Central memory CD4-positive, alpha-beta T cell (primary cell): ENCODE data around the gene SGMS1.
A peak's percentile ranks its signal among the peaks of the same experiment; 100 is the strongest.
"Not testable (repeated sequence)": the region's sequence is repeated elsewhere in the genome, so short reads cannot be mapped to it uniquely, and the experiment has no call there.

ENCODE experiments used
- DNase-seq: peaks from one replicate; pipeline ENCODE4 v3.0.0; 2022
- total RNA-seq, 3 experiments: gene quantifications; one replicate each; lab custom pipeline; 2026; lab: John Stamatoyannopoulos, UW

SGMS1 gene
- 30.4 to 55.0 (median 51.5) reads per million in 3 experiments for total RNA-seq

DNA sequence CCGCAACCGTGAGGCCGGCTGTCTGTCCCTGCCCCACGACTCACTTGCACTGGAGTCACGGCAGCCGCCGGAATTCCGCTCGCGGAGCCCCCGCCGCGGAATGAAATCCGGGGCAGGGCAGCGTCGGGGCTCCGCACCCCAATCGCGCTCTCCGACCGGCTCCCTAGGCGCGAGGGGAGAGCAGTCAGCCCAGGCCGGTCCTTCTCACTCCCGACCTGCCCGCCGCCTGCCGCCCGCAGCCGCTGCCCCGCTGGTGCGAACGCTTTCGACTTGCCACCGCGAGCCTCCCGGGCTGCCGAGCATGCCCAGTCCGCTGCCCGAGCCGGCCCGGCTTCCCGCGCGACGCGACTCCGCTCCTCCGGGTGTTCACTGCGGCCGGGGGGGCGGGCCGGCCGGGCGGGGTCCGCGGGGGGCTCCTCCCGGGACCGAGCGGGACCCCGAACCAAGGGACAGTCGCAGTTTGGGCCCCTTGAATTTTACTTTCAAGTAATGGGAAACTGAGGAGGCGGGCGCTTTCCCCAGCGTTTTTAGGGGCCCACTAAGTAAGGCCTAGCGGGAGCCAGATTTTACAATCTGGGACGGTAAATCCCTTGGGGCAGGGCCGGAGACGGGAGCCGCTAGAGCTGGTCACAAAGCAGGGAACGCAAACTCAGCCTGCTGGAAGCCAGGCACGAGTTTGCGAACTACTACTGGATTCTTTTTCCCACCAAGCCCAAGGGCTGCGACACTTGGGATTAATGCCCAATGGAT is at the start of gene SGMS1:
SGMS1 (minus strand) TSS at position 294 of the 750 bp plus-strand sequence. CDS start 279,842 bp downstream, outside the sequence.
- peak; percentile 78 for DNase-seq

DNA sequence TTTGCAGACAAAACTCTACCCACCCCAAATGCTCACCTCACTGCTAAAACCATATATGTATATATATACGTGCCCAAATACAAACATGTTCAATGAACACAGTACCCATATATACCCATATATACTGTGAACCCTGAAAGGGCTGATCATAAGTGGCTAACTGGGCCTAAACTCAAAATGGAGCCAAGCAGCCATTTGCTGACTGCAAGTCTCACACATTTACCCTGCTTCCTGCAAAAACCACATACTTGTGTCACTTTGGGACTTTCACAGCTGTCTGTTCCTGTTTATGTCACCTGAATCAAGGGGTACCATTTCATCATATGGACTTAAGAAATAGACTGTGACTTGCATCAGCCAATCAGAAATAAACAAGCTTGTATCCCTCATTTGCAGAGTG is 48.4 kb upstream of the SGMS1 start:
- DNase-seq, result peak; percentile 45

DNA sequence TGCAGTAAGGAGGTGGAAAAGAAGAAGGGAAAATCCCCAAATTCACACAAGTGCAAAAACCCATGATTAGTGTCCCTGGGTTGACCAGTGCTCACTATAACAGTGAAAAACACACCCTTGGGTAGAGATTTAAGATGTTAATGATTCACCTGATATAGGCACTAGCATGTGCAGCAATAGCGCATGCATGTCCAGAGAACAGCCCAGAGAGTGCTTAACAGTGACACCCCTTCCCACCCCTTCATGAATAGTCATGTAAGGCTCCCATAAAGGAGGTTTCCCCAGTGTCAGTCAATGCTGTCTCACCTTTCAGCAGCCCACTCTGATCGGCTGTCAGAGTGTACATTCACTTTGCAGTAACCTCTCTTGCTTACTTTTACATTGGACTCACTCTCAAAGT is 47.9 kb upstream of the SGMS1 start:
- DNase-seq, result not testable (repeated sequence)

DNA sequence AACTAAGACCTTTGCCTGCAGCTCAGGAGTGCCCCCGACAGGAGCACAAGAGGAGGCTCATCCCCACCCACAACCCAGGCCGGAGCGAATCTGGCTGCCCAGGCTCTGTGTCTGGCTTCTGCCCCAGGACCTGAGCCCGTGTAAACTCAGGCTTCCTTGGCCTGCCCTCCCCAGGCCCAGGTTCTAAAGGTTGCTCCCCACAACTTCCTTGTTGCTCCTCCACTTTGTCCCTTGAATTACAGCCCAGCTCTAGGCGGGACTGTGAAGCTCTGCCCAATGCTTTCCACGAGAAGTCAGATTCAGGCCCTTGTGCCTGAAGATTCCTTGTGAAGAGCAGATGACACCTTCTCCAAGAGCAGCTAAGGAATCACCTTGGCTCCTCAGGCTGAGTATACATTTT is 46.2 kb upstream of the SGMS1 start:
- not testable (repeated sequence) for DNase-seq

DNA sequence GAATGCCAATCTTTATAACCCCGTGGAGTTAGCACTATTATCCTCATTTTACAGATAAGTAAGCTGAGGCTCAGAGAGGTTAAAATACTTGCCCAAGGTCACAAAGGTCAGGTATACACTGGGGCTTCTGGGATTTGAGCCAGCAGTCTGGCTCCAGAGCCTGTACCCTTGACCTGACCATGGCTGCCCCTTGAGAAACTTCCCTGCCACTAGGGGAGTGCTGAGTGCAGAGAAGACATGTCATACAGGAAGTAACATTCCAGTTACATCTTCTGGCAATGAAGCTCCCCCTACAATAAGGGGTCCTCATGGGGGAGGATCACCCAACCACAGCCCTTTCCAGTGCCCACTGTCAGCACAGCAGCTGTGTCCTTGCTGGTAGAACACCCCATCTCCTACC is 43.6 kb upstream of the SGMS1 start:
- DNase-seq, result not testable (repeated sequence)

DNA sequence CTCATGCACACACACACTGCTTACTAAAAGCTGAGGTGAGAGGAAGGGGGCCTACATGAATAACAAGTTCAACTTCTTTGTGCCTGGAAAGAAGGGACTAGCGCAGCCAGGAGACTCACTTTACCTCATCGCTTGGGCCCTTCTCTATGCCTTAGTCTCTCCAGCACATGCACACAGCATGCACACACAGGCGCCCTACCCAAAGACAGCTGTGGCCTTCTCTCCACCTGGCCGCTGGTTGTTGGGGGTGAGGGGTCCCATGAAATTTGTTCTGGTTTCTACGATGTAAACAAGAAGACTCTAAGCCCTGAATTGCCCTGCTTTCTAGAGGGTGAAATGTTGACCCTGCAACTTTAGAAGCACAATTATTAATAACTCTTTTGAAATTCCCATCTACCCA is 38.7 kb upstream of the SGMS1 start:
- not testable (repeated sequence) for DNase-seq

DNA sequence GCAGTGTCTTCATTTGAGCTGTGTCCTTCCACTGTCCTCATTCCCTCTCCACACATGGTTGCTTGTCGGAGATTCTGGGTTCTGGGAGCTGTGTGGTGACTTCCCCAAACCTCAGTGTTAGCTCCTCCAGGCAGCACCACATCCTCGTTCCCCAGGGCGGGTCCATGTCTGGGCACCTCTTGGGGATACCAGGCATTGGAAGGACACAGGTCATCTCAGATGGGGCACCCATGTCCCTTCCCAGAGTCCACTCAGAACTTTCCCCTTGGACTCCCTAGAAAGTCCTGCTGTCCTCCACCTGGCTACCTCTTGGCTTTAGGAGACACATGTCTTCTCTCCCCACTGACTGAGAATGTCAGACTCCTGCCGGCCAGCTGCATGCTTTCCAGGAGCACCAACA is 37.8 kb upstream of the SGMS1 start:
- DNase-seq, result not testable (repeated sequence)

DNA sequence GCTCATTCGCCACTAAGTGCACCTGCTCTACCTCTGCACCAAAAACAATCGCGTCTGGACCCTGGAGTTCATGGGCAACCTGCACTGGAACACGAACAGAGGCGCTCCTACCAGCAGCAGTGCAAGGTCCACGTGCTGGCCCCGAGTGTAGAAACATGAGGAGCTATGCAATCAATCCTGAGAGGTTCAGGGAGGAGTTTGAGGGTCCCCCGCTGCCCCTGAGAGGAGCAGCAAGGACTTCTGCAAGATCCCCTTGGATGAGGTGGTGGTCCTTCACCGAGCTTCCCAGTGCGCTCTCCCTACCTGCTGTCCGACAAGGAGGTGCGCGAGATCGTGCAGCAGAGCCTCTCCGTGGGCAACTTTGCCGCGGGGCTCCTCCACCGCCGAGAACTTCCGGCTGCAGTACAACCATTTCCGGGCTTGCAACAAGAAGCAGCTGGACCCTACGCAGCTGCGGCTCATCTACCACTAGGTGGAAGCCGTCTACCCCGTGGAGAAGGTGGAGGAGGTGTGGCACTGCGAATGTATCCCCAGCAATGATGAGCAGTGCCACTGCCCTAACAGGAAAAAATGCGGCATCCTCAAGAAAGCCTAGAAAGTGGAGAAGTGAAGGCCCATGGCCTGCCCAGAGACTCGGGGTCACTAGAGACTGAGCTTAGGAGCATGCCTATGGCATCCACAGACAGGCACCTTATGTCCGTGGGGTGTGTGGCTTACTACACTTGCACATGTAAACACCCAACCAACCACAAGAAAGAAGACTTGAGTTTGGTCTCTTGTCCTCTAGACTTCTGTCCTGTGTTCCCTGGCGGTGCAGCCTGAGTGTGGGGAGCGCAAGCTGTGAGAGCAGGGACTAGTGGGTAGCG is 36.3 kb upstream of the SGMS1 start:
- peak; percentile 51 for DNase-seq

DNA sequence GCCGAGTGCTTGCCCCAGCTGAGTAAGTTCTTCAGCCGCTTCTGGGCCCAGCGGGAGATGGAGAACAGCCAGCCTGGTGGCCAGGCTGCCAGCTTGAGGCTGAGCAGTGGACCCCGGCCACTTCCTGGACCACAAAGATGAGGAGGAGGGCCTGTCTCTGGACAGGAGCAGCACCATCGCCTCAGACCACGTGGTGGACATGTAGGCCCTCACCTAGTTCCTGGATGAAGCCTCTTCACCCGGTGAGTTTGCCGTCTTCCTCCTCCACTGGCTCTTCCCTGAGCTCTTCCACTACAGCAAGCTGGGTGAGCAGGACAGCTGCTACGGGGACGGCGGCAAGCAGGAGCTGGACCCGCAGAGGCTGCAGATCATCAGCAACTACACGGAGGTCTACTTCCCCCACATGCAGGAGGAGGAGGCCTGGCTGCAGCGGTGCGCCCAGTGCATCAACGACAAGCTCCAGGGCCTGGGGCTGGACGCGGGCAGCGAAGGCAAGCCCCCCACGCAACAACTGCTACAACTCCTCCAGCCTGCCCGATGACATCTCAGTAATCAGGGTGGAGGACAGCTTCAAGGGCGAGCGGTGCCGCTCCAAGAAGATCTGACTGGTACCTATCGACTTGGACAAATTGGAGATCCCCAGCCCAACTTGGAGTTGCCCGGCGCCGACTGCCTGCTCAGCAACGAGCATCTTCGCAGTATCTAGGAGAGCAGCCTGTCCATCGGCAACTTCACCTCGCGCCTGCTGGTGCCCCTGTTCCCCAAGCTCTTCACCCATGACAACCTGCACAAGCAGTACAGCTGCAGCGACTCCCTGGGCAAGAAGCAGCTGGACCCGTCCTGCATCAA is 35.5 kb upstream of the SGMS1 start:
- not testable (repeated sequence) for DNase-seq

DNA sequence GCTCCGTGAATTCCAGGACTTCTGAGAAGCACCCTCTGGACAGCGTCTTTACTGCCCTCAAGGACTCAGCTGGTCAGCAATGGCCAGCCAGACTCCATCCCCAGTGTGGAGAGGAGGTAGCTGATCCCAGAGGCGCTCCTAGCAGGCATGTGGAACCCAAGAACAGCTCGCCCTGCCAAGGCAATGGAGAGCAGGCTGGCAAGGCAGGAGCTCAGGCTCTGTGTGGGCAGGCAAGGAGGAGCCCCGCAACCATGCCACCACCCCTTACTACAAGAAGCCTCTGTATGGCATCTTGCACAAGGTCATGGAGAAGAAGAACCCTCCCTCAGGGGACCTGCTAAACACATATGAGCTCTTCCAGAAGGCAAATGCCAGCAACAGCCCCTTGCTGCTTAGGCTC is 34.4 kb upstream of the SGMS1 start:
- no peak for DNase-seq

DNA sequence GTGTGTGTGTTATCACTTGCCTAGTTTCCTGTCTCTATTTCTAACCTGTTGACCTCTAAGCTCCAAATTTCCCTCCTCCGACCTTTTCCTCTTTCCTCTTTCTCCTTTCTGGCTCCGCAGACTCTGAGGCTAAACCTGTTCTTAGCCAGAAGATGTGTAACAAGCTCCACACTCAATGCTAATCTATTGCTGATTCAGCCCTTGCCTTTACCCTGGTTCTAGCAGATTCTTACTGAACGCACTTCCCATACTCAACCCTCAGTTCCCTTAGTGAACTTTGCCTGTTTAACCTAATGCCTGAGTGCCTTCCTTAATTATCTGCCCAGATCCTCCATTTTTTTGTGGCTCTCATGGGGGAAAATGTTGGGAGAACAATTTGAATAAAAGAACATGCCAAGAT is 30.0 kb upstream of the SGMS1 start:
- no peak for DNase-seq

DNA sequence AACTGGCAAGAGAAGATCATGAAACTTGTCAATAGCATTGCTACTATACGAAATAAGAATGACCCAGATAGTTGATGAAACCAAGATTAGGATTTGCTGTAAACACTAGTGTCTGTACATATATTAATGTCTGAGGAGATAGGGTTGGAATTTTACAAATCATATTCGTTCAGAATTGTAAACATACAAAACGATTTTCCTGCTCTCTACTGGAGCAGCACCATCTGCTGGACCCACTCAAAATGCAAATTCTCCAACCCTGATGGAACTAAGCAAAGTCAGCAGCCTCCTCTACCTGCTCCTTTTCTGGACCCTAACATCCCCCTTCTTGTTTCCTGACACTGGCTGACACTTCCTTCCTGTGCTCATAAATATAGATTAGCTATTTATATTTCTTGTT is 29.4 kb upstream of the SGMS1 start:
- DNase-seq, result peak; percentile 15

DNA sequence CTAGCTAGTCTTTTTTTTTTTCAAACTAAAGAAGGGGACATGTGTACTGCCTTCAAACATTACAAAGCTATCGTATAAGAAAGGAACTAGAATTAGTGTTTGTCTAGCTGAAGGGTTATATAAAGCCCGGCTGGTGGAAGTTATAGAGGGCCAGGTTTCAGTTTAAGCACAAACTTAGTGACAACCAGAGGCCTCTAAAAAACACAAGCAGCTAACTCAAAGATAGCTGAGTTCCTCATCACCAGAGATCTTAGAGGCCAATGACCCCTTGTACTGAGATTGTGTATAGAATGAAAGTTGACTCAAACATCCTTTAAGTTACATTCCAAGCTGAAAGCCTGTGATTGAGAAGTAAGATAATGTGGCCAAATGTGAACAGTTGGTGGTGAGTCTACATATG is 28.1 kb upstream of the SGMS1 start:
- DNase-seq, result no peak

DNA sequence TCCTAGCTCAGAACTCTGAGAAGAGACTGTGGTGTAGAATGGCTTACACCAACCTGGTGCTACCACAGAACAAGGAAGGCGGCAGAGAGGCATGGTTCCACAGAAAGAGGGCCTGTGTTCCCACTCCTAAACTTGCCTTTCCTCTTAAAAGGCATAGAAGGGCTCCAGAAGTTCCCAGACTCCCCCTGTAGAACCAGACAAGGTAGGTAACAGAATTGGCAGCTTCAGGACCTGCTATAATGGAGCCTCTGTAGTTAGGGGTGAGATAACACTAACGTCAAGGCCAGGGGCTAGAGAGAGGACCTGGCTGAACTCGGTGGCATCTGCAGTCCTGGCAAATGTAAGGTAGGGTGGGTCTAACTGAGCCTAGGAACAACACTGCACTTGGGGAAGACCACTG is 26.7 kb upstream of the SGMS1 start:
- DNase-seq, result no peak

DNA sequence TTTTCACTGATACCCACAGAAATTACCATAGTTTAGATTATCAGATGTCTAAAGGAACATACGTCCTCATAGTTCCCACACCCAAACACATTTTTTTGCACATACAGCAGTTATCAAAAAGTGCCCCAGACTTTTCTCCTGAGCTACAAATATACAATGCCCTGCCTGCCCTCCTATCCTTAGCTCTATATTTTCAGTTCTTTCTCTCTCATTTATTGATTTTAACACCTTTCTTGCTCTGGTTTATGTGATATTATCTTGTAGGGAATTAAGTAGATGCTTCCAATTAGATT is 25.1 kb upstream of the SGMS1 start:
- DNase-seq, result no peak

DNA sequence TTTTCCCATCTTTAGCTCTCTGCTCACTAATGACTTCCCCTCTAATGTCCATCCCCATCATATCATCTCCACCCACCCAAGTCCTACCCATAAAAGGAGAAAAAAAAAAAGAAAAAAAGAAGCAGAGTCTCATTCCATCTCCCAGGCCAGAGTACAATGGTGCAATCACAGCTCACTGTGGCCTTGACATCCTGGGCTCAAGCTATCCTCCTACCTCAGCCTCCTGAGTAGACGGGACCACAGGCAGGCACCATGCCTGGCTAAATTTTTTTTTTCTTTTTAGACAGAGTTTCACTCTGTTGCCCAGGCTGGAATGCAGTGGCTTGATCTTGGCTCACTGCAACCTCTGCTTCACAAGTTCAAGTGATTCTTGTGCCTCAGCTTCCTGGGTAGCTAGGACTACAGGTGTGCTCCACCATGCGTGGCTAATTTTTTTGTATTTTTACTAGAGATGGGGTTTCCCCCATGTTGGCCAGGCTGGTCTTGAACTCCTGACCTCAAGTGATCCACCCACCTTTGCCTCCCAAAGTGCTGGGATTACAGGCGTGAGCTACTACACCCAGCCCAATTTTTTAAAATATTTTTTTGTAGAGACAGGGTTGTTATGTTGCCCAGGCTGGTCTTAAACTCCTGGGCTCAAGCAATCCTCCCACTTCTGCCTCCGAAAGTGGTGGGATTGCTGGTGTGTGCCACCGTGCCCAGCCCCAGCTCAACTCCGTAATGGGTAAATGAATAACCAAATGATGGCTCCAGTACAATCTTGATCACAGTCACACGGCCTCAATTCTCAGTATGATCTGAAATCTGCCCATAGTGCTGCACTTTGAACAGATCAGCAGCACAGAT is 24.6 kb upstream of the SGMS1 start:
- no peak for DNase-seq

DNA sequence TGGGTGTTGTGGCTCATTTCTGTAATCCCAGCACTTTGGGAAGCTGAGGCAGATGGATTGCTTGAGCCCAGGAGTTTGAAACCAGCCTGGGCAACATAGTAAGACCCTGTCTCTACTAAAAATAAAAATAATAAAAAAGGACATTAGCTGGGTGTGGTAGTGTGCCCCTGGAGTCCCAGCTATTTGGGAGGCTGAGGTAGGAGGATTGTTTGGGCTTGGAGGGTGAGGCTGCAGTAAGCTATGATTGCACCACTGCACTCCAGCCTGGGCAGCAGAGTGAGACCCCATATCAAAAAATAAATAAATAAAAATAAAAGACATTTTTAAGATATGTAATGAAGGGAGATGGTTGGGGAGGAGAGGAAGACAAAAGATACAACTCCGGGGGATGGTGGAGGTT is 23.6 kb upstream of the SGMS1 start:
- DNase-seq, result not testable (repeated sequence)

DNA sequence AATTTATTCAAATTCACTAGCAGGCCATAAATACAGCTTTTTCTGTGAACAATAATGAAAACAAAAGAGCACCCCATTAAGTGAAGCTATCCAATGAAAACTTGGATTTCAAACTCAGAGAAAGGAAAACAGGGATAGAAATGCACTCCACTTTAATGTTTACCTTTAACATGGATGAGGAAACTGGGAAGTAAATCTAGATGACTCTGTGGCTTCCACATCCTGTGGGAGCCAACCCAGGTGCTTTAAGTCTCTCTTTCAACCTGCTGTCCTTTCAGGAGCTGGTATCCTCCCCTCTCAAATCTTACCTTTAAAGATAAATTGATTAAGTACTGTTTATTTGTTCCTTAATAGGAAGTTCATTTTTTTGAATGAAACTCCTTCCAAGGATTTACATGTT is 21.5 kb upstream of the SGMS1 start:
- no peak for DNase-seq

DNA sequence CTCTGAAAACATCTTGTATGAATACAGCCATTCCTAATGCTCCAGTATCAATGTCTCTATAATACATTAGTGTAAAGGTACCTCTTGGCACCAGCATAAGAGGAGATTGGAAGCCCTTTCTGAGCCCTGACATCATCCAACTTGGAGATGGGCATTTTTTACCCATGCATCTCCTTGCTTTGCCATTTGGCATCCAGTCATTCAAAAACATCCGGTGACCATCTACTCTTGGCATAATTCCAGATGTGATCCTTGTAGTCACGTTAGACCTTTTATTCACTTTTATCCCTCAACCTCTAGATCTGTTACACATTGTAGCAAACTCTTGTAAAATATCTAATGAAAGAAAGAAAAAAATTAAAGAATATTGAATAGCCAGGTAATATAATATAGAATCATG is 17.9 kb upstream of the SGMS1 start:
- no peak for DNase-seq

DNA sequence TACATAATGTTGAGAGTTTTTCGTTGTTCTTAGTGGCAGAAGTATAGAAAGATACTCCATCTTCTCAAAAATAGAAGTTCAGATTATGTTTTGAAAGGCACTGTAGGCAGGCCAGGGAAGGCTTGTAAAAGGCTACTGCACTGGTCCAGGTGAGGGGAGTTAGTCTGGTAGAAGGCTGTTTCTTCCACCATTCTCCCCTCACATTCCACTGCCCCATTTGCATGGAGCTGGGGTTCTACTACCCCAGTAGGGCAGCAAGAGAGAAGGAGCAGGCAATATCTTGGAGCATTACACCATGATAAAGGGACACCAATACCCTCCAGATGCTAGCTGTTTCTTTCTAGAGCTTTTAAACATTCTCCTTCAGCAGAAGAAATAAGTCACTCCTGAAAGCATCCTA is 16.5 kb upstream of the SGMS1 start:
- DNase-seq, result no peak

DNA sequence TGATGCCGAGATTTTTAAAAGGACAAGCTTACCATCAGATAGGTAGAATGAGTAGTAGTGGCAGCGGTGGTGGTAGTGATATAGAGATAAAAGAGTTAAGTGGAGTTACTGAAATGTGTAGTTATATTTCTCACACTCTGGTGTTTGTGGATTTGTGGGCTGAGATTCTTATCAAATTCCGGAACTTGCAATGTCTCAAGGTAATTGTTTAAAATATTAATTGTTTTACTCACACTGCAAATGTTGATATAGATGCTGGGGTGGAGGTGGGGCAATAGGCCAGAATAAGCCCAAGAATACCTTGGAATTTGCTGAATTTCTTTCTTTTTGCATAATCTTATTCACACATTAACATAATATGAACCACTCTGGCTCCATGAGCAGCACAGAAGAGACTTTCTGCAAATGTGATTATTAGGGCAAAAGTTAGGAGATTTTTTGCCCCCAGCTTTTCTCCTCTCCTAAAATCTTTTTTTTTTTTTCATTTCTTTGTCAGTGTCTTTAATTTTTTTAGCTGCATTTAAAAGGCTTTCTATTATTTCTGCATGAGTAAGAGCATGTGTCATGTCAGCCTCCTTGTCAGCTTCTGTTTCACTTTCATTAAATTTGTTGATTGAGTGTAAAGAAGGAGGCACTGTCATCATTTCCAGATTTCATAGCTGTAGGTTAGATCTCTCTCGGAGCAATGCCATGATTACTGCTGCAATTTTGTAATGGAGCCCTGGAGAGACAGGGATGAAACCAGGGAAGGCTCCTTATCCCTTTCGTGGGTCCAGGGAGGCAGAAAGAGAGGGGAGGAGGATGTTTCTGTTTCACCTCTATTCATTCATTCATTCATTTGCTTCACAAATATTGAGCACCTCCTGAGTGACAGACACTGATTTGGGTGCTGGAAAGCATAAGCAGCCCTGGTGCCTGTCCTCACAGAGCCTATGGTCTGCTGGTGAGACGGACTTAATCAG is 13.1 kb upstream of the SGMS1 start:
- peak; percentile 58 for DNase-seq
